DOHH2 (cell line): ENCODE results near the gene TMEM30B.

Experiments used
- H3F3A ChIP-seq: fragments of 200-600 bp; sonication (generic), shearing (Covaris generic); 2 replicates; pipeline ENCODE4 v1.6.0; 2016; ENCODE audit warnings: antibody characterized with exemption, mild to moderate bottlenecking; ENCODE audit not compliant: control insufficient read depth, insufficient read depth
- H3K27ac ChIP-seq: fragments of 200-600 bp; sonication (generic); 2 replicates; pipeline ENCODE4 v1.5.1; 2014; ENCODE audit warnings: low read depth, mild to moderate bottlenecking, low read length, moderate library complexity
- H3K27me3 ChIP-seq: fragments of 200-600 bp; sonication (generic); 2 replicates; pipeline ENCODE4 v1.6.1; 2014; ENCODE audit warnings: mild to moderate bottlenecking, low read length, mixed read lengths; ENCODE audit not compliant: control insufficient read depth
- H3K36me3 ChIP-seq: fragments of 200-600 bp; sonication (generic); 2 replicates; pipeline ENCODE4 v1.6.1; 2014; ENCODE audit warnings: mild to moderate bottlenecking, low read length, moderate library complexity, mixed read lengths; ENCODE audit not compliant: control insufficient read depth
- H3K4me1 ChIP-seq: fragments of 200-600 bp; sonication (generic); 2 replicates; pipeline ENCODE4 v1.6.1; 2014; ENCODE audit warnings: mild to moderate bottlenecking, low read length, mixed read lengths; ENCODE audit not compliant: control insufficient read depth
- H3K4me2 ChIP-seq: fragments of 200-600 bp; sonication (generic); 2 replicates; pipeline ENCODE4 v1.6.0; 2014; ENCODE audit warnings: mild to moderate bottlenecking, low read length, moderate library complexity
- H3K4me3 ChIP-seq: fragments of 200-600 bp; sonication (generic); 2 replicates; pipeline ENCODE4 v1.5.1; 2014; ENCODE audit warnings: mild to moderate bottlenecking, low read length, mixed read lengths
- H3K79me2 ChIP-seq: fragments of 200-600 bp; sonication (generic); 2 replicates; pipeline ENCODE4 v1.6.1; 2014; ENCODE audit warnings: mild to moderate bottlenecking, low read length, mixed read lengths; ENCODE audit not compliant: control insufficient read depth
- H3K9me2 ChIP-seq: fragments of 200-600 bp; sonication (generic); replicated peaks from 2 replicates; pipeline ENCODE4 v1.6.1; 2014; ENCODE audit warnings: mild to moderate bottlenecking, low read length, mixed read lengths; ENCODE audit not compliant: control insufficient read depth
- H3K9me3 ChIP-seq: fragments of 200-600 bp; sonication (generic); 2 replicates; pipeline ENCODE4 v1.6.1; 2014; ENCODE audit warnings: antibody characterized with exemption, low read length, mixed read lengths; ENCODE audit not compliant: control insufficient read depth, insufficient read depth
- H4K20me1 ChIP-seq: fragments of 200-600 bp; sonication (generic); 2 replicates; pipeline ENCODE4 v1.6.0; 2014; ENCODE audit warnings: low read depth, mild to moderate bottlenecking, antibody characterized with exemption, low read length, moderate library complexity; ENCODE audit not compliant: control insufficient read depth, insufficient read depth
- EZH2phosphoT487 ChIP-seq: fragments of 200-600 bp; sonication (generic); IDR thresholded peaks from 2 replicates; pipeline ENCODE4 v1.6.1; 2017; ENCODE audit warnings: borderline replicate concordance, mild to moderate bottlenecking, antibody characterized with exemption, low read length, moderate library complexity, mixed read lengths
- TF ChIP-seq, protein P1 (sequence below): fragments of 200-600 bp; sonication (generic); IDR thresholded peaks from one replicate; pipeline ENCODE4 v1.5.1; 2014; ENCODE audit warnings: antibody characterized with exemption, mild to moderate bottlenecking, low read depth, low read length; ENCODE audit not compliant: poor library complexity, severe bottlenecking

Gene TMEM30B

DNA sequence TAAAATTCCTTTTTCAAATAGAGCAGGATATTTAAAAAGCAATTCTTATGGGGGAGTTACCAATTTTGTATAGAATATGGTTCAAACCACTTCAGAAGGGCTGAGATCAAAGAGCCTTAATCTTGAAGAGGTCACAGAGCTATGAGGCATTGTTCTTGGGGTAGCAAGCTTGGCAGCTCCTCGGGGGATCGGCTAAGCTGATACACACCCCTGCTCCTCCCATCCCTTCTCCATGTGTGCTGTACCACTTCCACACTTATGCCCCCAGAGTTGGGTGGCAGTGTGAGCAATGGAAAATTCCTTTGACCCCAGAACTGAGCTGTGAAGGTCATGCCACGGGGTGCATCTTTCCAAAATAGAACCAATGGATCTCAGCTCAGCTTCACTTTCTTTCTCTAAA is 15.0 kb upstream of the TMEM30B start:
- peaks cover 5% of the 10 kb centered on the region for H3K4me1 ChIP-seq
- H3K9me3 ChIP-seq, result no peaks in the 10 kb centered on the region
- H3K79me2 ChIP-seq, result no peaks in the 10 kb centered on the region
- H3K27ac ChIP-seq, result no peak overlapping the region
- no peak overlapping the region for H3K4me2 ChIP-seq
- H4K20me1 ChIP-seq, result no peaks in the 10 kb centered on the region
- H3K9me2 ChIP-seq, result no peaks in the 10 kb centered on the region
- H3K4me3 ChIP-seq, result no peak overlapping the region
- H3F3A ChIP-seq, result no peaks in the 10 kb centered on the region
- no peak for TF ChIP-seq EZH2phosphoT487
- TF ChIP-seq, protein P1, sequence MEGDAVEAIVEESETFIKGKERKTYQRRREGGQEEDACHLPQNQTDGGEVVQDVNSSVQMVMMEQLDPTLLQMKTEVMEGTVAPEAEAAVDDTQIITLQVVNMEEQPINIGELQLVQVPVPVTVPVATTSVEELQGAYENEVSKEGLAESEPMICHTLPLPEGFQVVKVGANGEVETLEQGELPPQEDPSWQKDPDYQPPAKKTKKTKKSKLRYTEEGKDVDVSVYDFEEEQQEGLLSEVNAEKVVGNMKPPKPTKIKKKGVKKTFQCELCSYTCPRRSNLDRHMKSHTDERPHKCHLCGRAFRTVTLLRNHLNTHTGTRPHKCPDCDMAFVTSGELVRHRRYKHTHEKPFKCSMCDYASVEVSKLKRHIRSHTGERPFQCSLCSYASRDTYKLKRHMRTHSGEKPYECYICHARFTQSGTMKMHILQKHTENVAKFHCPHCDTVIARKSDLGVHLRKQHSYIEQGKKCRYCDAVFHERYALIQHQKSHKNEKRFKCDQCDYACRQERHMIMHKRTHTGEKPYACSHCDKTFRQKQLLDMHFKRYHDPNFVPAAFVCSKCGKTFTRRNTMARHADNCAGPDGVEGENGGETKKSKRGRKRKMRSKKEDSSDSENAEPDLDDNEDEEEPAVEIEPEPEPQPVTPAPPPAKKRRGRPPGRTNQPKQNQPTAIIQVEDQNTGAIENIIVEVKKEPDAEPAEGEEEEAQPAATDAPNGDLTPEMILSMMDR, result no peak
- peaks cover 12% of the 10 kb centered on the region for H3K27me3 ChIP-seq
- no peaks in the 10 kb centered on the region for H3K36me3 ChIP-seq

DNA sequence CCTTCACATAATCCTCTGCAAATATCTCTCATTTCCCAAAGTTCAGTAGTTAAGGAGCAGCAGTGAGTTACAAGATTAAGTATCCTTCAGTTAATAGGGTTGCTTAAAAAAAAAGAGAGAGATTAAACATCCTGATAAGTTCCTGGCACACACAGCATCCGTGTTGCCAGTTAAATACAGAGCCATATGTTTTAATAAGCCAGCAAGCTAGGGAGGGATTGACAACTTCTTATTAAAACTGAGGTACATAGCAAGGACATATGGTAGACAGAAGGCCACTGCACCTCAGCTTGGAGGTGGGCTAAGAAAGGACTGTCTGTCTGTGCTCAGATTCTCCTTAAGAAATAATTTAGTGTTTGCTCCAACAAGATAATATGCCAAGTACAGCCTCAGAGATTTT is 9.6 kb upstream of the TMEM30B start:
- H3K9me3 ChIP-seq, result no peaks in the 10 kb centered on the region
- no peaks in the 10 kb centered on the region for H3F3A ChIP-seq
- H3K9me2 ChIP-seq, result no peaks in the 10 kb centered on the region
- H3K4me3 ChIP-seq, result no peak overlapping the region
- H3K4me1 ChIP-seq, result peaks cover 4% of the 10 kb centered on the region
- H3K36me3 ChIP-seq, result no peaks in the 10 kb centered on the region
- H3K79me2 ChIP-seq, result no peaks in the 10 kb centered on the region
- H3K27me3 ChIP-seq, result peaks cover 3% of the 10 kb centered on the region
- H4K20me1 ChIP-seq, result no peaks in the 10 kb centered on the region
- TF ChIP-seq, protein P1, result no peak
- TF ChIP-seq EZH2phosphoT487, result no peak
- no peak overlapping the region for H3K27ac ChIP-seq
- H3K4me2 ChIP-seq, result no peak overlapping the region

- no peaks in the 10 kb centered on the region; the same call in 1 of the 2 replicates for H3K27me3 ChIP-seq
- H3K9me2 ChIP-seq, result no peaks in the 10 kb centered on the region
- H4K20me1 ChIP-seq, result no peaks in the 10 kb centered on the region
- H3K4me3 ChIP-seq, result no peak overlapping the region
- H3K4me2 ChIP-seq, result no peak overlapping the region
- no peaks in the 10 kb centered on the region for H3K79me2 ChIP-seq
- peaks cover 5% of the 10 kb centered on the region for H3K4me1 ChIP-seq
- no peaks in the 10 kb centered on the region for H3K9me3 ChIP-seq
- no peak for TF ChIP-seq EZH2phosphoT487
- TF ChIP-seq, protein P1, result no peak
- H3K36me3 ChIP-seq, result no peaks in the 10 kb centered on the region
- no peaks in the 10 kb centered on the region for H3F3A ChIP-seq
- H3K27ac ChIP-seq, result no peak overlapping the region
Observed at GRCh38 chr14:61288720-61289119, 7.6 kb upstream of the TMEM30B start.

DNA sequence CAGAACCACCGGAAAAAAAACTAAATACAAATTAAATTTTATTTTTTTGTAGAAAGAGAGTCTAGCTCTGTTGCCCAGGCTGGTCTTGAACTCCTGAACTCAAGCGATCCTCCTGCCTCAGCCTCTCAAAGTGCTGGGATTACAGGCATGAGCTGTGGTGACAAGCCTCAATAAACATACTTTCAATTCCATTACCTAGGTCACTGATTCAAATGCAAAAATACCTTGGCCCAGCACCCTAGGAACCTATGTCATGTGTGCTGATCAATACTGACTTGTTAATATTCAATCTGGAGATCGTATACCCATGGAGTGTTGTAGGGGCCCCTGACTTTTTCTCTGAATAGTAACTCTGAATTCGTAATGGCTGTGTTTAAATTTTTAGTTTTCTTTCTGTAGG is 7.1 kb upstream of the TMEM30B start:
- no peaks in the 10 kb centered on the region for H3K36me3 ChIP-seq
- H3K4me1 ChIP-seq, result peaks cover 5% of the 10 kb centered on the region
- no peaks in the 10 kb centered on the region for H3K9me2 ChIP-seq
- TF ChIP-seq EZH2phosphoT487, result no peak
- TF ChIP-seq, protein P1, result no peak
- H4K20me1 ChIP-seq, result no peaks in the 10 kb centered on the region
- no peaks in the 10 kb centered on the region for H3K9me3 ChIP-seq
- H3K79me2 ChIP-seq, result no peaks in the 10 kb centered on the region
- no peak overlapping the region for H3K4me2 ChIP-seq
- H3K27me3 ChIP-seq, result no peaks in the 10 kb centered on the region; the same call in 1 of the 2 replicates
- no peaks in the 10 kb centered on the region for H3F3A ChIP-seq
- H3K27ac ChIP-seq, result no peak overlapping the region
- no peak overlapping the region for H3K4me3 ChIP-seq
